GM19397 (cell line): Measurements from ENCODE around the gene RBM15.
A peak's percentile ranks its signal among the peaks of the same experiment; 100 is the strongest.

ENCODE experiments used
- ATAC-seq: cut with Tn5 transposase; IDR thresholded peaks from one replicate; pipeline ENCODE4 v1.9.1; 2021; ENCODE audit warnings: mild to moderate bottlenecking, moderate library complexity; ENCODE audit not compliant: unreplicated experiment

Gene RBM15

GRCh38 chr1:110347182-110347893, 8.2 kb downstream of the RBM15 start:
- ATAC-seq = no peak

GRCh38 chr1:110348050-110348449, 8.9 kb downstream of the RBM15 start:
- no peak for ATAC-seq

- ATAC-seq = no peak
Measured at GRCh38 chr1:110348771-110349170, 9.6 kb downstream of the RBM15 start.

GRCh38 chr1:110350360-110350759, 11.2 kb downstream of the RBM15 start:
- ATAC-seq = no peak

GRCh38 chr1:110355321-110355720, 16.1 kb downstream of the RBM15 start:
- ATAC-seq = no peak

- ATAC-seq = no peak
Measured at GRCh38 chr1:110356379-110356778, 17.2 kb downstream of the RBM15 start.

GRCh38 chr1:110360431-110360830, 21.3 kb downstream of the RBM15 start:
- ATAC-seq = no peak

GRCh38 chr1:110361856-110362255, 22.7 kb downstream of the RBM15 start:
- ATAC-seq = no peak

GRCh38 chr1:110364221-110364620, 25.0 kb downstream of the RBM15 start:
- no peak for ATAC-seq

- ATAC-seq = no peak
Measured at GRCh38 chr1:110370827-110371226, 31.6 kb downstream of the RBM15 start.

- no peak for ATAC-seq
Measured at GRCh38 chr1:110375490-110375889, 36.3 kb downstream of the RBM15 start.

GRCh38 chr1:110380672-110381283, 41.6 kb downstream of the RBM15 start:
- no peak for ATAC-seq

- no peak for ATAC-seq
Measured at GRCh38 chr1:110383251-110383990, 44.2 kb downstream of the RBM15 start.

GRCh38 chr1:110384581-110385321, 45.6 kb downstream of the RBM15 start:
- peak; percentile 62 for ATAC-seq

- no peak for ATAC-seq
Measured at GRCh38 chr1:110385369-110385768, 46.2 kb downstream of the RBM15 start.

GRCh38 chr1:110387048-110387754, 48.0 kb downstream of the RBM15 start:
- no peak for ATAC-seq

- ATAC-seq = no peak
Measured at GRCh38 chr1:110390096-110390495, 50.9 kb downstream of the RBM15 start.

- ATAC-seq = no peak
Measured at GRCh38 chr1:110390692-110391245, 51.6 kb downstream of the RBM15 start, which contains the start of gene SLC16A4. TSS of gene SLC16A4 (minus strand) at chr1:110391026. CDS start at chr1:110389323, 1,703 bp downstream.

GRCh38 chr1:110393286-110393685, 54.1 kb downstream of the RBM15 start:
- no peak for ATAC-seq
